ENCODE results near the gene ALDH4A1. TPM values are rescaled to one million over a fixed set of nuclear protein-coding genes. Genes with fewer than 3 reads are reported as not detected.

The ALDH4A1 gene
- total RNA-seq, 1 donor from 2014 or later, result 30.0 TPM

GRCh38 chr1:18915341-18915740 lies 13.0 kb upstream of the ALDH4A1 start:
- no peak for TF ChIP-seq CTCF (IDR thresholded peaks at IDR 0.05; ENCODE audit: unreplicated experiment)
- Mint-ChIP-seq H3K27ac (no peak overlapping the region), H3K36me3 (ENCODE audit: insufficient read depth) (peaks cover 8% of the 10 kb centered on the region), H3K4me1 (ENCODE audit: low read depth) (peaks cover 1% of the 10 kb centered on the region), H3K27me3 (no peaks in the 10 kb centered on the region), H3K9me3 (ENCODE audit: low read depth) (no peaks in the 10 kb centered on the region), H3K4me3 (ENCODE audit: low read depth) (no peak overlapping the region)
- no peak for DNase-seq (ENCODE audit: low spot score, unreplicated experiment)

GRCh38 chr1:18913065-18913835 lies 10.9 kb upstream of the ALDH4A1 start:
- H3K4me1 Mint-ChIP-seq (ENCODE audit: low read depth), result peaks cover 1% of the 10 kb centered on the region
- H3K36me3 Mint-ChIP-seq (ENCODE audit: insufficient read depth), result peaks cover 10% of the 10 kb centered on the region
- H3K27me3 Mint-ChIP-seq, result no peaks in the 10 kb centered on the region
- TF ChIP-seq CTCF (IDR thresholded peaks at IDR 0.05; ENCODE audit: unreplicated experiment), result peak; percentile 91
- no peak overlapping the region for H3K27ac Mint-ChIP-seq
- no peaks in the 10 kb centered on the region for H3K9me3 Mint-ChIP-seq (ENCODE audit: low read depth)
- peak; percentile 68 for DNase-seq (ENCODE audit: low spot score, unreplicated experiment)
- no peak overlapping the region for H3K4me3 Mint-ChIP-seq (ENCODE audit: low read depth)

- no peaks in the 10 kb centered on the region for H3K27me3 Mint-ChIP-seq
These were observed 10.2 kb upstream of the ALDH4A1 start for GRCh38 chr1:18912550-18912949.

GRCh38 chr1:18908911-18909771 lies 6.8 kb upstream of the ALDH4A1 start:
- no peak overlapping the region for H3K27ac Mint-ChIP-seq
- H3K36me3 Mint-ChIP-seq (ENCODE audit: insufficient read depth), result peaks cover 8% of the 10 kb centered on the region
- no peaks in the 10 kb centered on the region for H3K27me3 Mint-ChIP-seq
- H3K4me3 Mint-ChIP-seq (ENCODE audit: low read depth), result no peak overlapping the region
- DNase-seq (ENCODE audit: low spot score, unreplicated experiment), result no peak
- TF ChIP-seq CTCF (IDR thresholded peaks at IDR 0.05; ENCODE audit: unreplicated experiment), result no peak
- H3K4me1 Mint-ChIP-seq (ENCODE audit: low read depth), result peaks cover 1% of the 10 kb centered on the region
- H3K9me3 Mint-ChIP-seq (ENCODE audit: low read depth), result no peaks in the 10 kb centered on the region

More at GRCh38 chr1:18912550-18912949, 10.2 kb upstream of the ALDH4A1 start:
- Mint-ChIP-seq H3K36me3 (ENCODE audit: insufficient read depth) (peaks cover 9% of the 10 kb centered on the region), H3K4me1 (ENCODE audit: low read depth) (peaks cover 1% of the 10 kb centered on the region), H3K27ac (no peak overlapping the region), H3K4me3 (ENCODE audit: low read depth) (no peak overlapping the region), H3K9me3 (ENCODE audit: low read depth) (no peaks in the 10 kb centered on the region)
- DNase-seq (ENCODE audit: low spot score, unreplicated experiment), result no peak
- no peak for TF ChIP-seq CTCF (IDR thresholded peaks at IDR 0.05; ENCODE audit: unreplicated experiment)
